H9 (cell line): ENCODE results near the gene GHR. TPM values are rescaled to one million over a fixed set of nuclear protein-coding genes. Genes with fewer than 3 reads are reported as not detected.

Experiments used
- DNase-seq: peaks from one replicate; pipeline ENCODE4 v3.0.0-alpha.2; 2017
- H2AFZ ChIP-seq: one replicate; pipeline ENCODE4 v1.6.1; 2013; ENCODE audit warnings: mild to moderate bottlenecking, low read length, control low read depth, moderate library complexity
- H2AK5ac ChIP-seq: 2 replicates; pipeline ENCODE4 v1.6.1; 2013; ENCODE audit warnings: low read length, control low read depth, mixed read lengths; ENCODE audit not compliant: insufficient read length
- H2BK120ac ChIP-seq: one replicate; pipeline ENCODE4 v1.6.1; 2013; ENCODE audit warnings: low read depth, mild to moderate bottlenecking, low read length, control low read depth, inconsistent platforms; ENCODE audit not compliant: poor library complexity, severe bottlenecking
- H2BK12ac ChIP-seq: 2 replicates; pipeline ENCODE4 v1.6.1; 2013; ENCODE audit warnings: low read length, control low read depth, mixed read lengths, low read depth; ENCODE audit not compliant: insufficient read length
- H2BK15ac ChIP-seq: 2 replicates; pipeline ENCODE4 v1.6.1; 2013; ENCODE audit warnings: low read depth, low read length, control low read depth
- H2BK20ac ChIP-seq: one replicate; pipeline ENCODE4 v1.6.1; 2013; ENCODE audit warnings: low read depth, mild to moderate bottlenecking, low read length, control low read depth, inconsistent platforms; ENCODE audit not compliant: poor library complexity, severe bottlenecking
- H2BK5ac ChIP-seq: 2 replicates; pipeline ENCODE4 v1.6.1; 2013; ENCODE audit warnings: low read length, control low read depth, mixed read lengths; ENCODE audit not compliant: insufficient read length
- H3K14ac ChIP-seq: 2 replicates; pipeline ENCODE4 v1.6.1; 2013; ENCODE audit warnings: low read length, control low read depth; ENCODE audit not compliant: insufficient read depth
- H3K18ac ChIP-seq: 2 replicates; pipeline ENCODE4 v1.6.1; 2013; ENCODE audit warnings: low read depth, mild to moderate bottlenecking, mixed read lengths, low read length, control low read depth; ENCODE audit not compliant: insufficient read length
- H3K23ac ChIP-seq: 2 replicates; pipeline ENCODE4 v1.6.1; 2013; ENCODE audit warnings: low read length, control low read depth, mixed read lengths, low read depth; ENCODE audit not compliant: insufficient read length
- H3K23me2 ChIP-seq: 2 replicates; pipeline ENCODE4 v1.6.1; 2013; ENCODE audit warnings: low read depth, mild to moderate bottlenecking, mixed read lengths, low read length, control low read depth; ENCODE audit not compliant: insufficient read length, poor library complexity, severe bottlenecking
- H3K27ac ChIP-seq: 2 replicates; pipeline ENCODE4 v1.5.1; 2013; ENCODE audit warnings: low read length, control low read depth, mixed read lengths, low read depth; ENCODE audit not compliant: insufficient read length
- H3K27me3 ChIP-seq: 2 replicates; pipeline ENCODE4 v1.6.1; 2013; ENCODE audit warnings: low read length, control low read depth, inconsistent platforms; ENCODE audit not compliant: insufficient read depth
- H3K4ac ChIP-seq: 2 replicates; pipeline ENCODE4 v1.6.1; 2013; ENCODE audit warnings: low read depth, mild to moderate bottlenecking, control low read depth, inconsistent platforms, low read length, moderate library complexity
- H3K4me1 ChIP-seq: 2 replicates; pipeline ENCODE4 v1.6.1; 2013; ENCODE audit warnings: low read length, control low read depth, inconsistent platforms; ENCODE audit not compliant: insufficient read depth
- H3K4me2 ChIP-seq: 2 replicates; pipeline ENCODE4 v1.6.1; 2013; ENCODE audit warnings: low read length, control low read depth, mixed read lengths; ENCODE audit not compliant: insufficient read length, insufficient read depth
- H3K56ac ChIP-seq: 2 replicates; pipeline ENCODE4 v1.6.1; 2013; ENCODE audit warnings: low read depth, mild to moderate bottlenecking, mixed read lengths, low read length, control low read depth; ENCODE audit not compliant: insufficient read length
- H3K79me1 ChIP-seq: 2 replicates; pipeline ENCODE4 v1.6.1; 2013; ENCODE audit warnings: low read depth, mild to moderate bottlenecking, moderate library complexity, low read length, control low read depth, inconsistent platforms; ENCODE audit not compliant: insufficient read depth, poor library complexity, severe bottlenecking
- H3K79me2 ChIP-seq: 2 replicates; pipeline ENCODE4 v1.6.1; 2013; ENCODE audit warnings: low read length, control low read depth, inconsistent platforms; ENCODE audit not compliant: insufficient read depth
- H3K9ac ChIP-seq: 2 replicates; pipeline ENCODE4 v1.6.1; 2013; ENCODE audit warnings: low read length, control low read depth, mixed read lengths; ENCODE audit not compliant: insufficient read length; ENCODE audit errors: extremely low read depth
- H3K9me3 ChIP-seq: one replicate; pipeline ENCODE4 v1.6.1; 2013; ENCODE audit warnings: low read depth, low read length, inconsistent platforms; ENCODE audit not compliant: control insufficient read depth
- H3T11ph ChIP-seq: one replicate; pipeline ENCODE4 v1.6.1; 2013; ENCODE audit warnings: mild to moderate bottlenecking, low read length, control low read depth, inconsistent platforms
- H4K20me1 ChIP-seq: one replicate; pipeline ENCODE4 v1.6.1; 2013; ENCODE audit not compliant: control insufficient read depth, insufficient read length, insufficient read depth
- H4K5ac ChIP-seq: 2 replicates; pipeline ENCODE4 v1.6.1; 2013; ENCODE audit warnings: low read depth, mild to moderate bottlenecking, mixed read lengths, low read length, control low read depth; ENCODE audit not compliant: insufficient read length
- H4K8ac ChIP-seq: replicated peaks from 2 replicates; pipeline ENCODE4 v1.6.1; 2013; ENCODE audit warnings: low read length, control low read depth, mixed read lengths, low read depth; ENCODE audit not compliant: insufficient read length
- H4K91ac ChIP-seq: 2 replicates; pipeline ENCODE4 v1.6.1; 2013; ENCODE audit warnings: low read depth, mild to moderate bottlenecking, moderate library complexity, mixed read lengths, low read length, control low read depth; ENCODE audit not compliant: insufficient read length
- H3K27ac Mint-ChIP-seq, 3 experiments: 2 replicates in 2 of 3; 3 replicates in 1 of 3; pipeline ENCODE4 v1.8.0; 2020 to 2021; ENCODE audit warnings: mixed read lengths in 3 of 3, mild to moderate bottlenecking in 1 of 3, moderate library complexity in 1 of 3
- H3K27me3 Mint-ChIP-seq: 2 replicates; pipeline ENCODE4 v1.8.0; 2021; ENCODE audit warnings: low read depth, mild to moderate bottlenecking, moderate library complexity, mixed read lengths
- H3K36me3 Mint-ChIP-seq, 3 experiments: 2 replicates in 2 of 3; 3 replicates in 1 of 3; pipeline ENCODE4 v1.8.0; 2020 to 2021; ENCODE audit warnings: low read depth in 3 of 3, mixed read lengths in 3 of 3; ENCODE audit not compliant: insufficient read depth in 1 of 3
- H3K4me1 Mint-ChIP-seq, 2 experiments: 2 replicates each; pipeline ENCODE4 v1.8.0; 2020; ENCODE audit warnings: mixed read lengths in 2 of 2
- H3K4me3 Mint-ChIP-seq, 2 experiments: 2 replicates in 1 of 2; 3 replicates in 1 of 2; pipeline ENCODE4 v1.8.0; 2020 to 2021; ENCODE audit warnings: mild to moderate bottlenecking in 2 of 2, mixed read lengths in 2 of 2, moderate library complexity in 1 of 2
- H3K9me3 Mint-ChIP-seq, 2 experiments: 2 replicates in 1 of 2; 3 replicates in 1 of 2; pipeline ENCODE4 v1.8.0; 2020; ENCODE audit warnings: mild to moderate bottlenecking in 2 of 2, mixed read lengths in 2 of 2, moderate library complexity in 1 of 2
- WGBS: extraction: QIAGEN DNeasy Blood & Tissue Kit; methylation state at CpG from one replicate; pipeline ENCODE4 v1.1.7; 2013; ENCODE audit warnings: missing lambda C conversion rate, low lambda C conversion rate, mixed read lengths; ENCODE audit not compliant: insufficient read length; ENCODE audit errors: extremely low coverage; 5-methylcytosine and 5-hydroxymethylcytosine counted together
- total RNA-seq: library from RNA; stranded (reverse); gene quantifications from 2 replicates; pipeline ENCODE4 v1.2.1, GENCODE V29; 2021
- TF ChIP-seq, protein P1 (sequence below): fragments of 200-600 bp; sonication (generic); conservative IDR thresholded peaks from 3 replicates; pipeline ENCODE4 v1.8.0; 2021; ENCODE audit warnings: antibody characterized with exemption, mild to moderate bottlenecking

GHR gene
- total RNA-seq, 1 experiment from 2014 or later: 0.20 TPM

DNA sequence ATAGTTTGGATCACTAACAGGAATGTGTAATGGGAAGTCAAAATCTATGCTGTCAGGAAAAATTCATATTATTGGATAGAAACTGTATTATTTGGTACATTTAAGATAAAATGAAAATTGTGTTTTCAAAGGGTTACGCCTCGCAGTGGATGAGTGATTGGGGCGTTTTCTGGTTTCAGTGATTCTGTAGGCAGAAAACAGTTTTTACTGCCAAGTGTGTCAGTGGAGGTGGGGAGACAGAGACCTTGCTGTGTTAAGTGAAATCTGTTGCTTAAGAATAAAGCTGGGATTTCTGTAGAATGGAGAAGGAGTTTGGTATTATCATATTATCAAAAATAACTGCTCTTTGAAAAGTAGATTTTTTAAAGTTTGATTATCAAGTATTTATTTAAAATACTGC is 69.7 kb downstream of the GHR start:
- H2BK15ac ChIP-seq: no peak overlapping the region
- no peak for DNase-seq
- H2AK5ac ChIP-seq: no peak overlapping the region
- no peak overlapping the region for H2AFZ ChIP-seq
- Mint-ChIP-seq H3K9me3 (no peaks in the 10 kb centered on the region), H3K4me3 (no peak overlapping the region), H3K27me3 (no peaks in the 10 kb centered on the region), H3K36me3 (no peaks in the 10 kb centered on the region), H3K4me1 (peaks cover 28 to 31% of the 10 kb centered on the region in 2 experiments), H3K27ac (no peak overlapping the region; a peak in 1 of 7 replicates)
- no peaks in the 10 kb centered on the region for H3K27me3 ChIP-seq
- H2BK120ac ChIP-seq: no peak overlapping the region
- no peak overlapping the region for H4K91ac ChIP-seq
- H3K4ac ChIP-seq: no peak overlapping the region
- no peak overlapping the region for H4K8ac ChIP-seq
- no CpG with 5 or more reads among the region's 3 CpGs for WGBS
- no peak overlapping the region for H3K4me2 ChIP-seq
- no peak overlapping the region for H3K14ac ChIP-seq
- H3K9me3 ChIP-seq: no peaks in the 10 kb centered on the region
- H3K56ac ChIP-seq: no peak overlapping the region
- H3K9ac ChIP-seq: no peak overlapping the region
- TF ChIP-seq, protein P1, sequence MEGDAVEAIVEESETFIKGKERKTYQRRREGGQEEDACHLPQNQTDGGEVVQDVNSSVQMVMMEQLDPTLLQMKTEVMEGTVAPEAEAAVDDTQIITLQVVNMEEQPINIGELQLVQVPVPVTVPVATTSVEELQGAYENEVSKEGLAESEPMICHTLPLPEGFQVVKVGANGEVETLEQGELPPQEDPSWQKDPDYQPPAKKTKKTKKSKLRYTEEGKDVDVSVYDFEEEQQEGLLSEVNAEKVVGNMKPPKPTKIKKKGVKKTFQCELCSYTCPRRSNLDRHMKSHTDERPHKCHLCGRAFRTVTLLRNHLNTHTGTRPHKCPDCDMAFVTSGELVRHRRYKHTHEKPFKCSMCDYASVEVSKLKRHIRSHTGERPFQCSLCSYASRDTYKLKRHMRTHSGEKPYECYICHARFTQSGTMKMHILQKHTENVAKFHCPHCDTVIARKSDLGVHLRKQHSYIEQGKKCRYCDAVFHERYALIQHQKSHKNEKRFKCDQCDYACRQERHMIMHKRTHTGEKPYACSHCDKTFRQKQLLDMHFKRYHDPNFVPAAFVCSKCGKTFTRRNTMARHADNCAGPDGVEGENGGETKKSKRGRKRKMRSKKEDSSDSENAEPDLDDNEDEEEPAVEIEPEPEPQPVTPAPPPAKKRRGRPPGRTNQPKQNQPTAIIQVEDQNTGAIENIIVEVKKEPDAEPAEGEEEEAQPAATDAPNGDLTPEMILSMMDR: no peak
- H2BK5ac ChIP-seq: no peak overlapping the region
- H3K27ac ChIP-seq: no peak overlapping the region
- H3K79me1 ChIP-seq: no peaks in the 10 kb centered on the region
- peaks cover 4% of the 10 kb centered on the region; the same call in 1 of the 2 replicates for H3K4me1 ChIP-seq
- H3K23me2 ChIP-seq: no peaks in the 10 kb centered on the region
- no peak overlapping the region for H4K5ac ChIP-seq
- H2BK12ac ChIP-seq: no peak overlapping the region
- H3K23ac ChIP-seq: no peak overlapping the region
- no peak overlapping the region for H2BK20ac ChIP-seq
- no peak overlapping the region for H3K18ac ChIP-seq
- H3K79me2 ChIP-seq: no peaks in the 10 kb centered on the region
- H4K20me1 ChIP-seq: no peaks in the 10 kb centered on the region
- no peak overlapping the region for H3T11ph ChIP-seq
